ENCODE data around the gene LINS1. TPM values are rescaled to one million over a fixed set of nuclear protein-coding genes. Genes with fewer than 3 reads are reported as not detected.

Gene LINS1
- total and polyA plus RNA-seq, 2 of the 8 experiments (the other 6 are each of a cell fraction or from before 2014, with no cell fraction given): 4.2 to 8.1 TPM

GRCh38 chr15:100542290-100542689, 59.7 kb downstream of the LINS1 start:
- Histone ChIP-seq H4K5ac (ENCODE audit: insufficient read length, low read depth, low read length) (no peak overlapping the region), H2BK12ac (ENCODE audit: low read depth, low read length) (no peak overlapping the region), H3K4me2 (ENCODE audit: insufficient read depth in 1 of 2, low read depth in 2 of 2, low read length in 2 of 2) (no peak overlapping the region), H3K4me1 (replicated peaks in 1 of 4; ENCODE audit: control insufficient read depth in 3 of 4, insufficient read depth in 4 of 4, low read length in 3 of 4) (no peaks in the 10 kb centered on the region), H2BK15ac (ENCODE audit: low read length) (no peak overlapping the region), H2AFZ (ENCODE audit: low read length) (no peak overlapping the region), H3K4ac (replicated peaks; ENCODE audit: insufficient read length, low read depth, low read length) (no peak overlapping the region), H3K14ac (ENCODE audit: insufficient read length) (no peak overlapping the region), H2BK5ac (ENCODE audit: low read depth, low read length) (no peak overlapping the region), H3K27ac (ENCODE audit: low read depth, low read length) (no peak overlapping the region), H4K8ac (ENCODE audit: extremely low read depth, insufficient read depth, low read length) (no peak overlapping the region), H3K9ac (replicated peaks in 1 of 4; ENCODE audit: extremely low read depth in 1 of 4, low read depth in 3 of 4, low read length in 3 of 4) (no peak overlapping the region), H4K20me1 (replicated peaks in 1 of 2; ENCODE audit: control insufficient read depth in 1 of 2, insufficient read depth in 2 of 2, low read length in 2 of 2) (no peaks in the 10 kb centered on the region), H3K9me3 (ENCODE audit: insufficient read depth in 2 of 2, low read depth in 1 of 2, low read length in 1 of 2) (peaks cover 35 to 57% of the 10 kb centered on the region in 2 experiments; a peak in 3 of 4 replicates), H3K56ac (replicated peaks; ENCODE audit: insufficient read length, low read depth, low read length) (no peak overlapping the region), H2AK5ac (ENCODE audit: low read depth, low read length) (no peak overlapping the region), H2BK20ac (ENCODE audit: low read length) (no peak overlapping the region), H3K4me3 (ENCODE audit: extremely low read depth in 1 of 4, insufficient read depth in 2 of 4, low read depth in 3 of 4, low read length in 4 of 4) (no peak overlapping the region), H2BK120ac (replicated peaks; ENCODE audit: low read depth, low read length) (no peak overlapping the region), H4K91ac (replicated peaks; ENCODE audit: insufficient read length, low read length) (no peak overlapping the region), H3K79me1 (ENCODE audit: low read depth, low read length) (no peaks in the 10 kb centered on the region), H3K79me2 (ENCODE audit: control insufficient read depth in 1 of 2, insufficient read depth in 2 of 2, low read length in 2 of 2) (no peaks in the 10 kb centered on the region), H3K27me3 (replicated peaks in 1 of 4; ENCODE audit: control insufficient read depth in 3 of 4, extremely low read depth in 1 of 4, insufficient read depth in 3 of 4, low read length in 3 of 4) (no peaks in the 10 kb centered on the region), H3K18ac (ENCODE audit: extremely low read depth, low read length) (no peak overlapping the region), H3K23ac (ENCODE audit: insufficient read length) (no peak overlapping the region), H3K36me3 (ENCODE audit: control insufficient read depth in 2 of 4, insufficient read depth in 4 of 4, low read length in 3 of 4) (no peaks in the 10 kb centered on the region), H3K23me2 (ENCODE audit: low read depth, low read length) (no peaks in the 10 kb centered on the region)
- POLR2A ChIA-PET (ENCODE audit: partially characterized antibody): no interaction called here
- no peak for FAIRE-seq
- no peak for DNase-seq (ENCODE audit: low read depth in 1 of 2, low spot score in 2 of 2)
- CTCF ChIA-PET (ENCODE audit: partially characterized antibody): no interaction called here
- 89% methylated on average over 6 of the region's 6 CpGs; no CpG with 5 or more reads in 1 of the 2 experiments for WGBS, 2 experiments (ENCODE audit: extremely low coverage in 1 of 2, insufficient coverage in 1 of 2, insufficient read length in 1 of 2, insufficient replicate concordance in 2 of 2, low coverage in 1 of 2, low lambda C conversion rate in 2 of 2, missing lambda C conversion rate in 1 of 2)
- TF ChIP-seq JUND (IDR thresholded peaks at IDR 0.05; ENCODE audit: low read length): no peak
- TF ChIP-seq POLR2AphosphoS5 (IDR thresholded peaks at IDR 0.05; ENCODE audit: low read depth, low read length): no peak
- no peak for TF ChIP-seq SIRT6 (IDR thresholded peaks at IDR 0.05; ENCODE audit: low read length)
- TF ChIP-seq RXRA (IDR thresholded peaks at IDR 0.05; ENCODE audit: insufficient read depth, low read depth, low read length): no peak

Measured in H1 (cell line).